HepG2 (cell line): ENCODE measurements around the gene TRPV2. TPM values are rescaled to one million over a fixed set of nuclear protein-coding genes. Genes with fewer than 3 reads are reported as not detected.

Experiments used
- ASH2L ChIP-seq: fragments of 300-600, 200-600 bp; sonication (generic); IDR thresholded peaks from 2 replicates; pipeline ENCODE4 v1.7.0; 2017; ENCODE audit warnings: low read depth, mild to moderate bottlenecking, moderate library complexity, mixed read lengths, low read length; ENCODE audit not compliant: insufficient read length
- BCL6 ChIP-seq: IDR thresholded peaks from 2 replicates; pipeline ENCODE4 v1.6.1; 2016; ENCODE audit warnings: missing genetic modification reagents, missing compliant biosample characterization
- CBX1 ChIP-seq: IDR thresholded peaks from one replicate; pipeline ENCODE4 v1.6.1; 2016; ENCODE audit warnings: antibody characterized with exemption, low read depth
- DMAP1 ChIP-seq: IDR thresholded peaks from 2 replicates; pipeline ENCODE4 v1.6.1; 2016
- GABPB1 ChIP-seq: IDR thresholded peaks from 2 replicates; pipeline ENCODE4 v1.6.1; 2016; ENCODE audit warnings: mild to moderate bottlenecking, missing genetic modification reagents, moderate library complexity, missing compliant biosample characterization
- HIVEP1 ChIP-seq: sonication (generic); formaldehyde crosslinking; IDR thresholded peaks from 2 replicates; pipeline ENCODE4 v1.4.0; 2020; ENCODE audit warnings: mild to moderate bottlenecking, missing genetic modification reagents
- HNRNPUL1 ChIP-seq: fragments of 200-400 bp; formaldehyde crosslinking; IDR thresholded peaks from 2 replicates; pipeline ENCODE4 v1.6.1; 2017; ENCODE audit warnings: low read depth, mild to moderate bottlenecking, low read length, moderate library complexity
- KDM5B ChIP-seq: sonication (generic); formaldehyde crosslinking; IDR thresholded peaks from 2 replicates; pipeline ENCODE4 v1.4.0; 2020; ENCODE audit warnings: missing genetic modification reagents, mild to moderate bottlenecking, borderline replicate concordance
- NPAS2 ChIP-seq: sonication (generic); formaldehyde crosslinking; IDR thresholded peaks from 2 replicates; pipeline ENCODE4 v1.8.0; 2022; ENCODE audit warnings: mild to moderate bottlenecking, missing genetic modification reagents, borderline replicate concordance
- PRMT3 ChIP-seq: sonication (generic); formaldehyde crosslinking; IDR thresholded peaks from 2 replicates; pipeline ENCODE4 v1.8.1; 2022; ENCODE audit warnings: low read depth, mild to moderate bottlenecking, moderate library complexity, missing genetic modification reagents, borderline replicate concordance
- RXRA ChIP-seq: sonication (generic); formaldehyde crosslinking; IDR thresholded peaks from 2 replicates; pipeline ENCODE4 v1.5.1; 2020; ENCODE audit warnings: missing genetic modification reagents
- TERF1 ChIP-seq: sonication (generic); formaldehyde crosslinking; IDR thresholded peaks from 2 replicates; pipeline ENCODE4 v1.8.0; 2022; ENCODE audit warnings: mild to moderate bottlenecking, missing genetic modification reagents, moderate library complexity
- ZEB1 ChIP-seq: IDR thresholded peaks from 2 replicates; pipeline ENCODE4 v1.6.1; 2012; ENCODE audit warnings: mild to moderate bottlenecking, low read depth, inconsistent platforms; ENCODE audit not compliant: insufficient replicate concordance
- ZFAT ChIP-seq: sonication (generic); formaldehyde crosslinking; conservative IDR thresholded peaks from 2 replicates; pipeline ENCODE4 v1.8.1; 2023; ENCODE audit warnings: missing genetic modification reagents, inconsistent platforms
- ZNF253 ChIP-seq: sonication (generic); formaldehyde crosslinking; IDR thresholded peaks from 2 replicates; pipeline ENCODE4 v1.8.0; 2022; ENCODE audit warnings: mild to moderate bottlenecking, missing genetic modification reagents, borderline replicate concordance
- ZNF296 ChIP-seq: sonication (generic); formaldehyde crosslinking; conservative IDR thresholded peaks from 2 replicates; pipeline ENCODE4 v1.5.0; 2020; ENCODE audit warnings: mild to moderate bottlenecking, missing genetic modification reagents
- ZNF468 ChIP-seq: sonication (generic); formaldehyde crosslinking; IDR thresholded peaks from 2 replicates; pipeline ENCODE4 v1.8.0; 2022; ENCODE audit warnings: mild to moderate bottlenecking, moderate library complexity, missing genetic modification reagents
- polyA plus RNA-seq, 8 experiments: library from polyadenylated mRNA; depleted of rRNA in 3 of 8; stranded (reverse) in 7 of 8; unstranded in 1 of 8; fragments of >200 nt; fragmentation: Illumina TruSeq in 4 of 8; extraction: Trizol in 4 of 8; gene quantifications; 2 replicates each; pipeline versions ENCODE4 v1.2.1 to v1.2.3, GENCODE V29; 2011 to 2016; ENCODE audit warnings: low read depth in 4 of 8, missing spikeins in 1 of 8, mixed read lengths in 1 of 8; ENCODE audit not compliant: insufficient read depth in 1 of 8
- total RNA-seq, 5 experiments: library from RNA; depleted of rRNA; stranded (reverse); fragments of >200 nt; fragmentation: Illumina TruSeq; extraction: Trizol; gene quantifications; 2 replicates each; pipeline ENCODE4 v1.2.3, GENCODE V29; 2016; ENCODE audit warnings: low read depth in 1 of 5
- TF ChIP-seq, protein P1 (sequence below), 2 experiments: sonication (generic) in 1 of 2; formaldehyde crosslinking in 1 of 2; IDR thresholded peaks; 2 replicates each; pipeline versions ENCODE4 v1.4.0 to v1.6.1; 2016 to 2020; ENCODE audit warnings: borderline replicate concordance in 1 of 2, low read depth in 1 of 2, mild to moderate bottlenecking in 1 of 2, missing genetic modification reagents in 1 of 2
- TF ChIP-seq, protein P2 (sequence below): sonication (generic); formaldehyde crosslinking; conservative IDR thresholded peaks from 2 replicates; pipeline ENCODE4 v1.4.0; 2020; ENCODE audit warnings: missing genetic modification reagents
- TF ChIP-seq, protein P3 (sequence below): sonication (generic); formaldehyde crosslinking; IDR thresholded peaks from 2 replicates; pipeline ENCODE4 v1.4.0; 2020; ENCODE audit warnings: missing genetic modification reagents

Gene TRPV2
- total and polyA plus RNA-seq, 2 of the 13 experiments (the other 11 are each of a cell fraction or from before 2014, with no cell fraction given) = 13.6 to 21.3 TPM

DNA sequence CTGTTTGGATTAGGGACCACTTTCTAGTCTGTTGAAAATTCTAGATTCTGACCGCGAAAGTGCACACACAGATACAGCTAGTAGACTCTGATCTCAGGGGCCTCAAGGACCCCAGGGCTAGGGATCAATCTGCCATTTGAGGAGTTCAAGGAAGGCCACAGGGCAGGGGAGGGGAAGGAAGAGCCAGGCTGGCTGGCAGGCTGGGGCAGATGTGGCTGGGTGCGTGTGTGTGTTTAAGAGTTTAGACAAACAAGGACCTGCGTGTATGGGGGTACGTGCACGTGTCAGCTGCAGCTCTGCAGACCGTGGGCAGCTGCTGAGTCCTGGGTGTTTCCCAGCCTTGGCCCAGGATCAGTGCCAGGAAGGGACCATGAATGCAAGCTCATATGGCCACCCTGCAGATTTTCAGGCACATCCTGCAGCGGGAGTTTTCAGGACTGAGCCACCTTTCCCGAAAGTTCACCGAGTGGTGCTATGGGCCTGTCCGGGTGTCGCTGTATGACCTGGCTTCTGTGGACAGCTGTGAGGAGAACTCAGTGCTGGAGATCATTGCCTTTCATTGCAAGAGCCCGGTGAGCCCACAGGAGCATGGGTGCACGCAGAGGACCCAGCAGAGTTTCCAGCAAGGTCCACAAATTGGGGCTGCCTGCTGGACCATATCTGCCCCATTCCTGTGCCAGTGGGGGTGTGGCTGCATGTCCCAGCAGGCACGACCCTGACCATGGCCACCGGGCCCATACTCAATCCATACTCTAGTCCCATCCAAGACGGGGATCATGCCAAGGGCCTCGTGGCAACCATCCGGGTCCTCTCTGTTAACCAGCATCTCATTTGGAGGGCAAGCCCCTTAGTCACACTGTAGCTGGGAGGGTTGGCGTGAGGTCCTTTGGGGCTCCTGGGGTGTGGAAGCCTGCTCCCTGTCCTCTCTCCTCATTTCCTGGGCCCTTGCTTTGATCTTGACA is 10.6 kb downstream of the TRPV2 start (continued):
- TF ChIP-seq, protein P1, sequence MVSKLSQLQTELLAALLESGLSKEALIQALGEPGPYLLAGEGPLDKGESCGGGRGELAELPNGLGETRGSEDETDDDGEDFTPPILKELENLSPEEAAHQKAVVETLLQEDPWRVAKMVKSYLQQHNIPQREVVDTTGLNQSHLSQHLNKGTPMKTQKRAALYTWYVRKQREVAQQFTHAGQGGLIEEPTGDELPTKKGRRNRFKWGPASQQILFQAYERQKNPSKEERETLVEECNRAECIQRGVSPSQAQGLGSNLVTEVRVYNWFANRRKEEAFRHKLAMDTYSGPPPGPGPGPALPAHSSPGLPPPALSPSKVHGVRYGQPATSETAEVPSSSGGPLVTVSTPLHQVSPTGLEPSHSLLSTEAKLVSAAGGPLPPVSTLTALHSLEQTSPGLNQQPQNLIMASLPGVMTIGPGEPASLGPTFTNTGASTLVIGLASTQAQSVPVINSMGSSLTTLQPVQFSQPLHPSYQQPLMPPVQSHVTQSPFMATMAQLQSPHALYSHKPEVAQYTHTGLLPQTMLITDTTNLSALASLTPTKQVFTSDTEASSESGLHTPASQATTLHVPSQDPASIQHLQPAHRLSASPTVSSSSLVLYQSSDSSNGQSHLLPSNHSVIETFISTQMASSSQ (IDR thresholded peaks at IDR 0.05; ENCODE audit: low read depth) = no peak
- TF ChIP-seq, protein P1 (CRISPR knock-in tag; IDR thresholded peaks at IDR 0.05; ENCODE audit: borderline replicate concordance) = no peak
- TF ChIP-seq ZNF468 (CRISPR knock-in tag) (no peak), ZNF296 (CRISPR knock-in tag) (0 out of 2 replicates have a peak, but pooled peaks have one; percentile 21), KDM5B (peak; percentile 61; the same call in 1 of the 2 replicates), HNRNPUL1 (no peak), GABPB1 (peak; percentile 21; the same call in 1 of the 2 replicates), HIVEP1 (CRISPR knock-in tag) (no peak), TERF1 (CRISPR knock-in tag) (no peak), DMAP1 (no peak), NPAS2 (CRISPR knock-in tag) (no peak), ZNF253 (CRISPR knock-in tag) (no peak), ZEB1 (no peak), PRMT3 (CRISPR knock-in tag) (no peak), CBX1 (no peak), BCL6 (CRISPR knock-in tag) (peak; percentile 64), ZFAT (CRISPR knock-in tag) (no peak), RXRA (CRISPR knock-in tag) (peak; percentile 92), ASH2L (no peak)
- TF ChIP-seq, protein P2, sequence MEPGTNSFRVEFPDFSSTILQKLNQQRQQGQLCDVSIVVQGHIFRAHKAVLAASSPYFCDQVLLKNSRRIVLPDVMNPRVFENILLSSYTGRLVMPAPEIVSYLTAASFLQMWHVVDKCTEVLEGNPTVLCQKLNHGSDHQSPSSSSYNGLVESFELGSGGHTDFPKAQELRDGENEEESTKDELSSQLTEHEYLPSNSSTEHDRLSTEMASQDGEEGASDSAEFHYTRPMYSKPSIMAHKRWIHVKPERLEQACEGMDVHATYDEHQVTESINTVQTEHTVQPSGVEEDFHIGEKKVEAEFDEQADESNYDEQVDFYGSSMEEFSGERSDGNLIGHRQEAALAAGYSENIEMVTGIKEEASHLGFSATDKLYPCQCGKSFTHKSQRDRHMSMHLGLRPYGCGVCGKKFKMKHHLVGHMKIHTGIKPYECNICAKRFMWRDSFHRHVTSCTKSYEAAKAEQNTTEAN (CRISPR knock-in tag) = no peak
- TF ChIP-seq, protein P3, sequence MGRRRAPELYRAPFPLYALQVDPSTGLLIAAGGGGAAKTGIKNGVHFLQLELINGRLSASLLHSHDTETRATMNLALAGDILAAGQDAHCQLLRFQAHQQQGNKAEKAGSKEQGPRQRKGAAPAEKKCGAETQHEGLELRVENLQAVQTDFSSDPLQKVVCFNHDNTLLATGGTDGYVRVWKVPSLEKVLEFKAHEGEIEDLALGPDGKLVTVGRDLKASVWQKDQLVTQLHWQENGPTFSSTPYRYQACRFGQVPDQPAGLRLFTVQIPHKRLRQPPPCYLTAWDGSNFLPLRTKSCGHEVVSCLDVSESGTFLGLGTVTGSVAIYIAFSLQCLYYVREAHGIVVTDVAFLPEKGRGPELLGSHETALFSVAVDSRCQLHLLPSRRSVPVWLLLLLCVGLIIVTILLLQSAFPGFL (CRISPR knock-in tag) = no peak
